Vagina (tissue), 2 donors: ENCODE measurements around the gene LIN9. TPM values are rescaled to one million over a fixed set of nuclear protein-coding genes. Genes with fewer than 3 reads are reported as not detected.

Experiments used
- DNase-seq, 2 donors: peaks; one replicate each; pipeline ENCODE4 v3.0.0-alpha.2; 2017; ENCODE audit errors: extremely low spot score in 2 of 2
- H3K27ac ChIP-seq: fragments of 200-600 bp; sonication (generic); one replicate; pipeline ENCODE4 v1.5.1; 2019
- H3K27me3 ChIP-seq: fragments of 200-600 bp; sonication (generic); one replicate; pipeline ENCODE4 v1.5.1; 2019
- H3K36me3 ChIP-seq, 2 donors: fragments of 200-600 bp; sonication (generic); one replicate each; pipeline ENCODE4 v1.5.1; 2017 to 2019
- H3K4me1 ChIP-seq: fragments of 200-600 bp; sonication (generic); one replicate; pipeline ENCODE4 v1.5.1; 2019
- H3K4me3 ChIP-seq, 2 donors: fragments of 200-600 bp; sonication (generic); 1 replicate in 1 of 2; 2 replicates in 1 of 2; pipeline ENCODE4 v1.5.1; 2016 to 2019
- H3K9me3 ChIP-seq: fragments of 200-600 bp; sonication (generic); one replicate; pipeline ENCODE4 v1.5.1; 2019
- POLR2A ChIP-seq, 2 donors: fragments of 450-650 bp; IDR thresholded peaks; one replicate each; pipeline ENCODE4 v1.6.1; 2017; ENCODE audit warnings: antibody characterized with exemption in 2 of 2, mild to moderate bottlenecking in 2 of 2, moderate library complexity in 2 of 2
- POLR2AphosphoS5 ChIP-seq, 2 donors: sonication (generic); formaldehyde crosslinking; IDR thresholded peaks; one replicate each; pipeline ENCODE4 v1.9.0; 2017; ENCODE audit warnings: antibody characterized with exemption in 2 of 2, mild to moderate bottlenecking in 2 of 2, low read depth in 1 of 2; ENCODE audit not compliant: insufficient read depth in 1 of 2
- intact Hi-C: fragments of 100-400 bp; cut with DNase I; formaldehyde crosslinking; loops from one replicate; pipeline ENCODE4 v1.15.1; 2023
- total RNA-seq: library from RNA; depleted of rRNA; stranded (reverse); fragments of >200 nt; gene quantifications from one replicate; pipeline ENCODE4 v1.2.3, GENCODE V29; 2016
- TF ChIP-seq, protein P1 (sequence below), 3 experiments: fragments of 450-650 bp in 2 of 3; fragments of 200-600 bp in 1 of 3; sonication (generic) in 1 of 3; IDR thresholded peaks; one replicate each; pipeline ENCODE4 v1.5.1; 2017 to 2019; ENCODE audit warnings: antibody characterized with exemption in 3 of 3, mild to moderate bottlenecking in 2 of 3, moderate library complexity in 2 of 3

LIN9 gene
- total RNA-seq, 1 donor from 2014 or later = 3.9 TPM

DNA sequence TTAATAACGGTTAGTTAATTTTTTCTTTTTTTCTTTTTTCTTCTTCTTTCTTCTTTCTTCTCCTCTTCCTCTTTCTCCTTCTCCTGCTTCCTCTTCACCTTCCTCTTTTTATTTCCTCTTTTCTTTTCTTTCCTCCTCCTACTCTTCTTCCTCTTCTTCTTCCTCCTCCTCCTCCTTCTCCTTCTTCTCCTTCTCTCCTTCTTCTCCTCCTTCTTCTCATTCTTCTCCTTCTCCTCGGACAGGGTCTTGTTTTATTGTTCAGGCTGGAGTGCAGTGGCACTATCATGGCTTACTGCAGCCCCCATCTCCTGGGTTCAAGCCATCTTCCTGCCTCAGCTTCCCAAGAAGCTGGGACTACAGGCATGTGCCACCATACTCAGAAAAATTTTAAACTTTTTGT lies 109.0 kb downstream of the LIN9 start:
- no peak for TF ChIP-seq POLR2A (IDR thresholded peaks at IDR 0.05)
- TF ChIP-seq, protein P1, sequence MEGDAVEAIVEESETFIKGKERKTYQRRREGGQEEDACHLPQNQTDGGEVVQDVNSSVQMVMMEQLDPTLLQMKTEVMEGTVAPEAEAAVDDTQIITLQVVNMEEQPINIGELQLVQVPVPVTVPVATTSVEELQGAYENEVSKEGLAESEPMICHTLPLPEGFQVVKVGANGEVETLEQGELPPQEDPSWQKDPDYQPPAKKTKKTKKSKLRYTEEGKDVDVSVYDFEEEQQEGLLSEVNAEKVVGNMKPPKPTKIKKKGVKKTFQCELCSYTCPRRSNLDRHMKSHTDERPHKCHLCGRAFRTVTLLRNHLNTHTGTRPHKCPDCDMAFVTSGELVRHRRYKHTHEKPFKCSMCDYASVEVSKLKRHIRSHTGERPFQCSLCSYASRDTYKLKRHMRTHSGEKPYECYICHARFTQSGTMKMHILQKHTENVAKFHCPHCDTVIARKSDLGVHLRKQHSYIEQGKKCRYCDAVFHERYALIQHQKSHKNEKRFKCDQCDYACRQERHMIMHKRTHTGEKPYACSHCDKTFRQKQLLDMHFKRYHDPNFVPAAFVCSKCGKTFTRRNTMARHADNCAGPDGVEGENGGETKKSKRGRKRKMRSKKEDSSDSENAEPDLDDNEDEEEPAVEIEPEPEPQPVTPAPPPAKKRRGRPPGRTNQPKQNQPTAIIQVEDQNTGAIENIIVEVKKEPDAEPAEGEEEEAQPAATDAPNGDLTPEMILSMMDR (IDR thresholded peaks at IDR 0.05) = no peak
- no peak for TF ChIP-seq POLR2AphosphoS5 (IDR thresholded peaks at IDR 0.05; ENCODE audit: insufficient read depth in 1 of 2, low read depth in 1 of 2)
- Histone ChIP-seq H3K27ac (no peak overlapping the region), H3K4me1 (no peaks in the 10 kb centered on the region), H3K27me3 (no peaks in the 10 kb centered on the region), H3K4me3 (no peak overlapping the region), H3K36me3 (no peaks in the 10 kb centered on the region), H3K9me3 (no peaks in the 10 kb centered on the region)
- DNase-seq = no peak
- intact Hi-C loops = no loop called here

DNA sequence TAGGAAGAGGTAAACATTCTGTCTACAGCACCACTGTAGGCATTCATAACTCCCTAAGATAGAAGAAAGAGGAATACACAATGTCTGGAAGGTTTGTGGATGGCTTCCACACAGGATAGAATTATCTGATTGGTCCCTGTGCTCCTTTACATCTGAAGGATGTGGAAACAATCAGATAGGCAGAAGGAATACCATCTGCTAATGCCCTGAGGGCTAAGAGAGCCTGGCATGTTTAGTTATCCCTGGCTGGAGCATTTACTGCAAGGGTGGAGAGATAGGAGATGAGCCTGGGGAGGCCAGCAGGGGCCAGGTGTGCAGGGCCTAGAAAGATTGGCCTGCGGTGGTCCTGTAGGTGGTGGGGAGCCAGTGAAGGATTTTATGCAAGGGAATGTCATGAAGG lies 113.8 kb downstream of the LIN9 start:
- intact Hi-C loops = no loop called here
- TF ChIP-seq POLR2A (IDR thresholded peaks at IDR 0.05) = no peak
- Histone ChIP-seq H3K27ac (no peak overlapping the region), H3K27me3 (no peaks in the 10 kb centered on the region), H3K9me3 (no peaks in the 10 kb centered on the region), H3K36me3 (no peaks in the 10 kb centered on the region), H3K4me1 (no peaks in the 10 kb centered on the region), H3K4me3 (no peak overlapping the region)
- DNase-seq = no peak

DNA sequence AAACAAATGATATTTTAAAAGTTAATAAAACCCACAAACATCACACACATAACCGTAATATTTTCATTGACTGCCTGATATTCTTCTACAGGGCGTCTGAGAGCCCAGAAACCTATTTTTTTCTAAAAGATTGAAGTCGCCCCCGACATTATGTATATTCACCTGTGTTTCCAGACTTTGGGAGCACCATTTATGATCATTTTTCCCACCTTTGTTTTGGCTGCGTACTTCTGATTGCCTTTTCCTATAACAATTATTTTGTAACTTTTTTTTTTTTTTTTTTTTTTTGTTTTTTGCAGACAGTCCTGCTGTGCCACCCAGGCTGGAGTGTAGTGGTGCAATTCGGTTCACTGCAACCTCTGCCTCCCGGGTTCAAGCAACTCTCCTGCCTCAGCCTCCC lies 121.6 kb downstream of the LIN9 start:
- no peak for DNase-seq
- Histone ChIP-seq H3K27ac (peak overlapping the region; percentile 96), H3K4me3 (peak overlapping the region; percentile 88 to 94), H3K36me3 (no peaks in the 10 kb centered on the region), H3K27me3 (no peaks in the 10 kb centered on the region), H3K4me1 (peaks cover 38% of the 10 kb centered on the region), H3K9me3 (no peaks in the 10 kb centered on the region)
- intact Hi-C loops = loop anchor here (10.0 kb wide), 1 partner anchor 123 kb away; the partner anchor contains the start of gene H3-3A
- TF ChIP-seq POLR2A (IDR thresholded peaks at IDR 0.05) (no peak), POLR2AphosphoS5 (IDR thresholded peaks at IDR 0.05; ENCODE audit: insufficient read depth in 1 of 2, low read depth in 1 of 2) (no peak)
- TF ChIP-seq, protein P1 (IDR thresholded peaks at IDR 0.05) = no peak

DNA sequence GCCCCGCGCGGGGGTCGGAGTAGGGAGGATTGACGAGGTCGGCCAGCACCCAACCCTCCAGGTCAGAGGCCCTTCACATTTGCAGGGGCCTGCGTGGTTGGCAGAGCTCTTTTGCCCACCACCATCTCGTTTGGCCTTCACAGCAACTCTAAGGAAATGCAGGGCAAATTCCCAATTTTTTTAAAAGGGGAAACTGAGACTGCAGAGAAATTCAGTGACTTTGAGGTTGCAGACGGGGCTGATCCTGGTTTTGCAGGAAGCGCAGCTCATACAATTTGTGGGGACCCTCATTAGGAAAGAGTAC lies 122.0 kb downstream of the LIN9 start:
- H3K4me1 ChIP-seq = peaks cover 42% of the 10 kb centered on the region
- H3K27ac ChIP-seq = peak overlapping the region; percentile 96
- no peaks in the 10 kb centered on the region for H3K27me3 ChIP-seq
- no peaks in the 10 kb centered on the region for H3K36me3 ChIP-seq
- DNase-seq = no peak
- TF ChIP-seq, protein P1 (IDR thresholded peaks at IDR 0.05) = no peak
- TF ChIP-seq POLR2A (IDR thresholded peaks at IDR 0.05) (no peak), POLR2AphosphoS5 (IDR thresholded peaks at IDR 0.05; ENCODE audit: insufficient read depth in 1 of 2, low read depth in 1 of 2) (no peak)
- H3K9me3 ChIP-seq = no peaks in the 10 kb centered on the region
- intact Hi-C loops = loop anchor here (10.0 kb wide), 1 partner anchor 122 kb away; the partner anchor contains the start of gene H3-3A
- H3K4me3 ChIP-seq = peak overlapping the region; percentile 88 to 94

DNA sequence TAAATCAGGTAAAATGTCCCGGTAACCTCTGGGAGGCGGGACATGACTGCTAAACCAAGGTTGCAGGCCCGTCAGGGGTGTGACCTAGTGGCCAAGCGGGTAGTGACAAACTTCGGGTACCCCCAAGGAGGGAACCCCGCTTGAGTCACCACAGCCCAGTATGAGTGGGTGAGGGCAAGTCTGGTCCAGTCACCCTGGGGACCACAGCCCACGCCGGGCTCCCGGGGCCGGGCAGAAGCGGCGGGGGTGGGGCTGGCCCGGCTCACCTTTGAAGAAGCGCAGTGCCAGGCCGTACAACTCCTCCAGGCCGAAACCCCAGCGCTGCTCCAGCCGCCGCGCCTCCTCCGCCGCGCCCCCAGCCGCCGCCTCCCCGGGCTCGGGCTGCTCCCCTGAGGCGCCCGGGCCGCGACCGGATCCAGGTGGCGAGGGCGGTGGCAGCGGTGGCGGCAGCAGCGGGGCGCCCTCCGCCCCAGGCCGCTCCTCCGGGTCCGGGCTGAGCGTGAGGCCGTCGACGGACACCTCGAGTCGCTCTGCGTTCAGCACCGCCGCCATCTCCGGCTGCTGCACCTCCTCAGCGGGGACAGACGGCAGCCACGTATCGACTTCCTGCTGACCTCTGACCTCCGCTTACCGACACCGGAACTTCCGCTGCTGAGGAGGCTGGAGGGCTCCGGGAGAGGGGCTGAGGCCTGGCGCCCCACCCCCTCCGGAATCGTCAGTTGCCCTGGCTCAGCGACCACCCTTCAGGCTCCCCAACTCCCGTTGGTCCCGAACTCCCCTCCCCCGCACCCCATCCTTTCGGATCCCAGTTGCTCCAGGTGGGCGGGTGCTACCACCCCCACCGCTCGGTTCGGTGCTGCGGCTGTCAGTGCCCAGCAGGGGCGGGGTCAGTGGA lies 122.6 kb downstream of the LIN9 start, which contains the start of gene ACBD3:
Gene ACBD3, minus strand, starts transcription at position 618 of the 895 bp plus-strand sequence. Its CDS starts 66 bp downstream, at position 552.
- TF ChIP-seq POLR2AphosphoS5 (IDR thresholded peaks at IDR 0.05; ENCODE audit: insufficient read depth in 1 of 2, low read depth in 1 of 2) (peak; percentile 71 to 91), POLR2A (IDR thresholded peaks at IDR 0.05) (peak in 1 of 2 donors; percentile 80)
- TF ChIP-seq, protein P1 (IDR thresholded peaks at IDR 0.05) = no peak
- intact Hi-C loops = loop anchor here (10.0 kb wide), 1 partner anchor 122 kb away; the partner anchor contains the start of gene H3-3A
- no peaks in the 10 kb centered on the region for H3K36me3 ChIP-seq
- peak in 1 of 2 donors; percentile 92 for DNase-seq
- peak within 1 kb of the TSS; percentile 88 to 94 for H3K4me3 ChIP-seq
- H3K27ac ChIP-seq = peak within 1 kb of the TSS; percentile 96
- H3K27me3 ChIP-seq = no peaks in the 10 kb centered on the region
- H3K4me1 ChIP-seq = peaks cover 48% of the 10 kb centered on the region
- H3K9me3 ChIP-seq = no peaks in the 10 kb centered on the region
